Spleen (tissue), 13 donors: ENCODE data around the gene SUPT16H. TPM values are rescaled to one million over a fixed set of nuclear protein-coding genes. Genes with fewer than 3 reads are reported as not detected.

Experiments used
- DNase-seq: peaks from one replicate; pipeline ENCODE4 v3.0.0-alpha.2; 2020
- H3K27ac ChIP-seq, 8 donors: fragments of 200-600 bp; sonication (generic) in 7 of 8; 1 replicate in 4 of 8; 2 replicates in 4 of 8; pipeline versions ENCODE4 v1.5.0 to v1.8.0; 2016 to 2021; ENCODE audit warnings: inconsistent platforms in 4 of 8, mild to moderate bottlenecking in 4 of 8, moderate library complexity in 1 of 8
- H3K27me3 ChIP-seq, 7 donors: fragments of 200-600 bp; sonication (generic) in 6 of 7; replicated peaks in 1 of 7; 1 replicate in 4 of 7; 2 replicates in 3 of 7; pipeline versions ENCODE4 v1.5.0 to v1.8.0; 2016 to 2021; ENCODE audit warnings: inconsistent platforms in 3 of 7, mild to moderate bottlenecking in 1 of 7
- H3K36me3 ChIP-seq, 6 donors: fragments of 200-600 bp; sonication (generic) in 5 of 6; 1 replicate in 4 of 6; 2 replicates in 2 of 6; pipeline versions ENCODE4 v1.5.0 to v1.8.0; 2016 to 2021; ENCODE audit warnings: inconsistent platforms in 2 of 6
- H3K4me1 ChIP-seq, 6 donors: fragments of 200-600 bp; sonication (generic) in 5 of 6; 1 replicate in 3 of 6; 2 replicates in 3 of 6; pipeline versions ENCODE4 v1.5.0 to v1.8.0; 2016 to 2021; ENCODE audit warnings: inconsistent platforms in 3 of 6
- H3K4me3 ChIP-seq, 8 donors: fragments of 200-600 bp; sonication (generic) in 7 of 8; 1 replicate in 4 of 8; 2 replicates in 4 of 8; pipeline versions ENCODE4 v1.5.0 to v1.8.0; 2016 to 2021; ENCODE audit warnings: inconsistent platforms in 4 of 8, mild to moderate bottlenecking in 4 of 8, moderate library complexity in 2 of 8
- H3K9me3 ChIP-seq, 8 donors: fragments of 200-600 bp; sonication (generic) in 7 of 8; 1 replicate in 4 of 8; 2 replicates in 4 of 8; pipeline versions ENCODE4 v1.5.0 to v1.8.0; 2016 to 2021; ENCODE audit warnings: inconsistent platforms in 4 of 8
- POLR2A ChIP-seq, 3 donors: fragments of 450-650 bp; IDR thresholded peaks; one replicate each; pipeline ENCODE4 v1.5.1; 2017; ENCODE audit warnings: antibody characterized with exemption in 3 of 3, mild to moderate bottlenecking in 1 of 3
- POLR2AphosphoS5 ChIP-seq, 3 donors: sonication (generic); formaldehyde crosslinking; IDR thresholded peaks; one replicate each; pipeline ENCODE4 v1.5.1; 2017; ENCODE audit warnings: antibody characterized with exemption in 3 of 3
- WGBS, 5 donors: extraction: QIAGEN DNeasy Blood & Tissue Kit in 3 of 5; methylation state at CpG; one replicate each; pipeline versions ENCODE4 v1.1.5 to v1.1.7; 2013 to 2018; 5-methylcytosine and 5-hydroxymethylcytosine counted together
- intact Hi-C: fragments of 100-400 bp; cut with DNase I; formaldehyde crosslinking; loops from one replicate; pipeline ENCODE4 v1.15.0; 2023; ENCODE audit warnings: low total_unique reads
- long read RNA-seq, 2 donors: transcript quantifications; one replicate each; lab custom pipeline, GENCODE V29; 2026
- polyA plus RNA-seq, 3 donors: library from polyadenylated mRNA; stranded (reverse); fragments of 200-250 nt; gene quantifications; one replicate each; pipeline ENCODE4 v1.2.1, GENCODE V29; 2013
- total RNA-seq, 7 donors: library from RNA; depleted of rRNA in 3 of 7; stranded (reverse); fragments of >200 nt in 3 of 7; fragmentation: NEBNext Ultra II Directional in 4 of 7; extraction: Animal tissue kit (Norgen Biotek cat#: 25700) in 4 of 7; gene quantifications; one replicate each; pipeline versions ENCODE4 v1.1.0 to v1.2.1, GENCODE V29; 2016 to 2021
- TF ChIP-seq, protein P1 (sequence below), 11 experiments: fragments of 200-600 bp in 7 of 11; fragments of 450-650 bp in 4 of 11; sonication (generic) in 4 of 11; IDR thresholded peaks in 8 of 11; conservative IDR thresholded peaks in 3 of 11; 1 replicate in 7 of 11; 2 replicates in 4 of 11; pipeline versions ENCODE4 v1.4.0 to v1.8.0; 2016 to 2021; ENCODE audit warnings: antibody characterized with exemption in 11 of 11, inconsistent platforms in 4 of 11, mild to moderate bottlenecking in 1 of 11
- donor health status: healthy with polysubstance abuse.
- donor health status: DM: no; HTN: no; CAD: no; lungs with moderate emphysema.
- donor health status: DM: no; HTN: no; CAD: no.
- donor health status: Bipolar disorder and iron deficiency.
- donor health status: healthy.
- donor health status: DM: no; HTN: no; CAD: no.
- donor health status: DM: yes; HTN: yes; CAD: no.

Gene SUPT16H
- total RNA-seq (10 to 100 TPM; 53.1 to 65.3 (median 58.0) TPM), polyA plus RNA-seq (10 to 100 TPM; 41.3 to 56.0 (median 49.5) TPM)
- long read RNA-seq, donor 1, full-length matches to known transcripts, result 8 of 30 reads
- long read RNA-seq, donor 1, partial matches to known transcripts, result 22 of 30 reads
- long read RNA-seq, donor 1, other reads (novel, unspliced or antisense), result 0 of 30 reads
- long read RNA-seq, donor 2, full-length matches to known transcripts, result 8 of 19 reads
- long read RNA-seq, donor 2, partial matches to known transcripts, result 11 of 19 reads
- long read RNA-seq, donor 2, other reads (novel, unspliced or antisense), result 0 of 19 reads

GRCh38 chr14:21383848-21384493, at the start of gene SUPT16H:
Gene SUPT16H, minus strand, starts transcription at chr14:21384019. Its CDS starts 92 bp downstream, at chr14:21383927.
- intact Hi-C loops, result loop anchor here (10.0 kb wide), 2 partner anchors 119 to 149 kb away; partner anchors contain the start of gene HNRNPC
- Histone ChIP-seq H3K4me3 (peak within 1 kb of the TSS; percentile 73 to 90 (median 82)), H3K27me3 (no peaks in the 10 kb centered on the region), H3K27ac (peak within 1 kb of the TSS; percentile 85 to 95 (median 90)), H3K36me3 (peaks cover 0 to 40% (median 22%) of the 10 kb centered on the region in 6 donors), H3K4me1 (peaks cover 24 to 59% (median 52%) of the 10 kb centered on the region in 6 donors), H3K9me3 (no peaks in the 10 kb centered on the region)
- peak; percentile 99 for DNase-seq
- TF ChIP-seq POLR2AphosphoS5 (IDR thresholded peaks at IDR 0.05) (peak; percentile 82 to 89 (median 86)), POLR2A (IDR thresholded peaks at IDR 0.05) (peak in 1 of 3 donors; percentile 36)
- TF ChIP-seq, protein P1, sequence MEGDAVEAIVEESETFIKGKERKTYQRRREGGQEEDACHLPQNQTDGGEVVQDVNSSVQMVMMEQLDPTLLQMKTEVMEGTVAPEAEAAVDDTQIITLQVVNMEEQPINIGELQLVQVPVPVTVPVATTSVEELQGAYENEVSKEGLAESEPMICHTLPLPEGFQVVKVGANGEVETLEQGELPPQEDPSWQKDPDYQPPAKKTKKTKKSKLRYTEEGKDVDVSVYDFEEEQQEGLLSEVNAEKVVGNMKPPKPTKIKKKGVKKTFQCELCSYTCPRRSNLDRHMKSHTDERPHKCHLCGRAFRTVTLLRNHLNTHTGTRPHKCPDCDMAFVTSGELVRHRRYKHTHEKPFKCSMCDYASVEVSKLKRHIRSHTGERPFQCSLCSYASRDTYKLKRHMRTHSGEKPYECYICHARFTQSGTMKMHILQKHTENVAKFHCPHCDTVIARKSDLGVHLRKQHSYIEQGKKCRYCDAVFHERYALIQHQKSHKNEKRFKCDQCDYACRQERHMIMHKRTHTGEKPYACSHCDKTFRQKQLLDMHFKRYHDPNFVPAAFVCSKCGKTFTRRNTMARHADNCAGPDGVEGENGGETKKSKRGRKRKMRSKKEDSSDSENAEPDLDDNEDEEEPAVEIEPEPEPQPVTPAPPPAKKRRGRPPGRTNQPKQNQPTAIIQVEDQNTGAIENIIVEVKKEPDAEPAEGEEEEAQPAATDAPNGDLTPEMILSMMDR (IDR thresholded peaks at IDR 0.05 in 8 of 11, conservative IDR thresholded peaks at IDR 0.05 in 3 of 11), result peak in 6 of 11 experiments; percentile 10 to 58 (median 30)
- 0 to 1% (median 0%) methylated on average over 45 to 54 of the region's 54 CpGs for WGBS, 5 donors

DNA sequence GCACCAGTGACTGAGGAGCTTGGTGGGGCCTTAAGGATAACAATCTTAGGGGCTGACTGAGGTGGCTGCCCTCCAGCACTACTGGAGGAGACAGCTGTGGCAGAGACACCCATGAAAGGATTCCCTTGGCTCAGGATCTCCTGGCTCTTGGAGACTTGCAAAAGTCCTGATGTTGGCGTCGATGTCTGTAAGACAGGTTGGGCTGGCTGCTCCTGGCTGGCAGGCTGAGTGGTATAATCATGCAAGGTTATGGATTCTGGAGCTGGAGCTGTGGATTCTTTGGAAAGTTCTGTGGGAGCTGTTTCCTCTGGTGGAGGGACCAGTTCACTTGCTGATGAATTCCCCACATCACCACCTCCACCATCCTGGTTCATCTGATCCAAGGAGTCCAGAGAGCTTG, 47.3 kb upstream of the SUPT16H start:
- intact Hi-C loops, result no loop called here
- H3K27me3 ChIP-seq, result no peaks in the 10 kb centered on the region
- no peak overlapping the region for H3K27ac ChIP-seq
- DNase-seq, result no peak
- peaks cover 3 to 59% (median 55%) of the 10 kb centered on the region in 6 donors for H3K36me3 ChIP-seq
- 92 to 100% (median 100%) methylated on average over 2 of the region's 2 CpGs for WGBS, 5 donors
- H3K4me3 ChIP-seq, result no peak overlapping the region
- H3K9me3 ChIP-seq, result no peaks in the 10 kb centered on the region
- H3K4me1 ChIP-seq, result peaks cover 6 to 37% (median 18%) of the 10 kb centered on the region in 6 donors
- TF ChIP-seq, protein P1 (IDR thresholded peaks at IDR 0.05 in 8 of 11, conservative IDR thresholded peaks at IDR 0.05 in 3 of 11), result no peak
- TF ChIP-seq POLR2A (IDR thresholded peaks at IDR 0.05) (no peak), POLR2AphosphoS5 (IDR thresholded peaks at IDR 0.05) (peak in 1 of 3 donors; percentile 0)

DNA sequence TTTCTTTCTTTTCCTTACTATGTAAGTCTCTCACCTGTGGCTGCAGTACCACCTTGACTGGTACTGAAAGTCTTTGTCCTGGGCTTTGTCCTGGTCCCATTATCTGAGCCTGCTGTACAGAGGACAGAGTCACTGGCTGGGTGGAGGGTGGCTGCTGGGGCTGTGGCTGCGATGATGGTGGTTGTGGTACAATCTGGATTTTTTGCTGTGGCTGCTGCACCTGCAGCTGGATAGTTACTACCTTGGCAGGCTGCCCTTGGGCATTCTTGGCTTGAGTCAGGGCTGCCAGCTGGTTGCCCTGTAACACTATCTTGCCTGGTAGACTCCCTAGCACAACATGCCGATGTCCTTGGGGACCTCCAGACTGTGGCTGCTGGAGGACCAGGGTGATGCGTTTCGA, 45.1 kb upstream of the SUPT16H start:
- peaks cover 11 to 81% (median 77%) of the 10 kb centered on the region in 6 donors for H3K36me3 ChIP-seq
- no peaks in the 10 kb centered on the region for H3K27me3 ChIP-seq
- H3K4me3 ChIP-seq, result no peak overlapping the region
- intact Hi-C loops, result no loop called here
- TF ChIP-seq POLR2AphosphoS5 (IDR thresholded peaks at IDR 0.05) (no peak), POLR2A (IDR thresholded peaks at IDR 0.05) (no peak)
- TF ChIP-seq, protein P1 (IDR thresholded peaks at IDR 0.05 in 8 of 11, conservative IDR thresholded peaks at IDR 0.05 in 3 of 11), result no peak
- no peak overlapping the region for H3K27ac ChIP-seq
- H3K9me3 ChIP-seq, result no peaks in the 10 kb centered on the region
- 91 to 97% (median 97%) methylated on average over 4 of the region's 4 CpGs for WGBS, 5 donors
- H3K4me1 ChIP-seq, result peaks cover 0 to 15% (median 0%) of the 10 kb centered on the region in 6 donors
- no peak for DNase-seq

- 88 to 97% (median 94%) methylated on average over 1 of the region's 1 CpG for WGBS, 5 donors
- intact Hi-C loops, result no loop called here
Observed at GRCh38 chr14:21426692-21427091, 42.9 kb upstream of the SUPT16H start.

More at GRCh38 chr14:21426692-21427091, 42.9 kb upstream of the SUPT16H start:
- Histone ChIP-seq H3K27ac (no peak overlapping the region), H3K4me3 (no peak overlapping the region), H3K27me3 (no peaks in the 10 kb centered on the region), H3K36me3 (peaks cover 11 to 100% (median 99%) of the 10 kb centered on the region in 6 donors), H3K4me1 (no peaks in the 10 kb centered on the region), H3K9me3 (no peaks in the 10 kb centered on the region)
- no peak for DNase-seq
- TF ChIP-seq, protein P1 (IDR thresholded peaks at IDR 0.05 in 8 of 11, conservative IDR thresholded peaks at IDR 0.05 in 3 of 11), result no peak
- no peak for TF ChIP-seq POLR2A (IDR thresholded peaks at IDR 0.05)
- TF ChIP-seq POLR2AphosphoS5 (IDR thresholded peaks at IDR 0.05), result no peak
